GM19438 (cell line): ENCODE measurements around the gene FCRL2.

Source experiments
- ATAC-seq: cut with Tn5 transposase; IDR thresholded peaks from one replicate; pipeline ENCODE4 v1.9.1; 2021; ENCODE audit warnings: low read depth; ENCODE audit not compliant: unreplicated experiment

The FCRL2 gene

DNA sequence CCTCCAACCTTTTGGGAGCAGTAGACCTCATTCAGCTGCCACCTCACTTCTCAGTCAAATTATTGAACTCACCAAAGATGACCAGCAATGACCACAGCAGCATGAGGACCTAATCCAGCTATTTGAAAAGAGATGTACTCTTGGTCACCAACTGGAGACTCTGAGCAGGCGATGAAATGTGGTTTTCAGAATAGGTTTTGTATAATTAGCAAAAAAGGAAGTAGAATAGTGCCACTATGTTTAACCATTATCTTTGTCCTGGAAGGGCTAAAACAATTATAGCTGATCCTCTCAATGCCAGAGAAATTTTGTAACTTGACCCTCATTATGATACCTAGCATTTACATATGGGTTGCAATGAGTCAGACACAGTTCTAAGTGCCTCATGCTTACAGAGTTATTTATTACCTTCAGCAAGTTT is at the start of gene FCRL2:
Gene FCRL2 (minus strand): TSS at position 162 of the 421 bp plus-strand sequence. CDS start 59 bp downstream, at position 103.
- peak; percentile 51 for ATAC-seq

DNA sequence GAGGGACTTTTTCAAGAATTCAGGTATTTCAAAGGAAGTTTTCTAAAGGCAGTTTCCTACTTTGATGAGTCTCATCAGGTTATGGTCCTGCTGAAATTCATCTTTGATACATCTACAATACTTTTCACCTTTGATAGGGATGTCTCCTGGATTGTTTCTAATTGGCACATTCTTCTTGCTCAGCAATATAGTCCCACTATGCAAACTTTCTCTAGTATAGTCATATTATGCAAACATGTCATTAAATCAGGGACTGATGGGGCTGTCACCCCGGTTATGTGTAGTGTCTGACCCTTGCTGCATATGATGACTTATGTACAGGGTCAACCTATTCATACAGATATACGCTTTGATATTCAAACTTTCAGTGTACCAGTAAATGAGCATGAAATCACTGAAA is 43.4 kb upstream of the FCRL2 start:
- no peak for ATAC-seq

GRCh38 chr1:157819896-157820295 is 43.0 kb upstream of the FCRL2 start, which contains the start of gene FCRL1:
FCRL1 (minus strand) TSS chr1:157820120; CDS start chr1:157820037, 83 bp downstream.
- ATAC-seq = no peak

GRCh38 chr1:157819215-157819614 is 42.3 kb upstream of the FCRL2 start:
- no peak for ATAC-seq

DNA sequence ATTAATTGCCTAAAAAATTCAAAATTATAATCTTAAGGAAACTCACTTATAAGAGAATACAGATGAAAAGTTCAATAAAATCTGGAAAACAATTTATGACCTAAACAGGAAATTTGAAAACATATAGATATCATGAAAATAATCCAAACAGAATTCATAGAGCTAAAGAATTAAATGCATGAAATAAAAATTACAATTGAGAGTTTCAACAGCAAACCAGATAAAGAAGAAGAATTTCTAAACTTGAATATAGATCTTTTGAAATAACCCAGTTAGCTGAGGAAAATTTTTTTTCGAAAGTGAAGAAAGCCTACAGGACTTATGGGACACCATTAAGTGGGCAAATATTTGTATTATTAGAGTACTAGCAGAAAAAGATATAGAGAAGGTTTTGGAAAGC is 36.3 kb upstream of the FCRL2 start:
- ATAC-seq = no peak

GRCh38 chr1:157806431-157807149 is 29.7 kb upstream of the FCRL2 start:
- ATAC-seq = peak; percentile 87

GRCh38 chr1:157803851-157804250 is 26.9 kb upstream of the FCRL2 start:
- ATAC-seq = no peak

DNA sequence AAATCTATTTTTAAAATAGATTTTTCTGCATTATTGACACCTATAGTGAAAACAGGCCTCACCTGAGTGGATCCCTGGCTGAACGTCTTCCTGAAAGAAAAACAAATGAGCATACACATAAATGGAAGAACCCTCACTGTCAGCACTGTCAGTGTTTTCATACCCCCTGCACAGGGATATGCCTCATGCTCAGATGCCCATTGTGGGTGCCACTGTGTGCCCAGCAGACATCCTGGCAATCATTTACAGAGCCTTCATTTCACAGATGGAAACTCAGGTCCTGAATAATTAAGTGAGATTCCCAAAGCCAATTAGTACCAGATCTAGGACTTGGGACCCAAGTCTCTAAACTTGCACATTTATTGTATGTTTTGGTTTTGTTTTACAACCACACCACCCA is 23.1 kb upstream of the FCRL2 start:
- ATAC-seq = no peak

- no peak for ATAC-seq
Observed at GRCh38 chr1:157798211-157798610, 21.3 kb upstream of the FCRL2 start.

GRCh38 chr1:157785248-157785647 is 8.3 kb upstream of the FCRL2 start:
- ATAC-seq = no peak

GRCh38 chr1:157784801-157785200 is 7.9 kb upstream of the FCRL2 start:
- no peak for ATAC-seq

DNA sequence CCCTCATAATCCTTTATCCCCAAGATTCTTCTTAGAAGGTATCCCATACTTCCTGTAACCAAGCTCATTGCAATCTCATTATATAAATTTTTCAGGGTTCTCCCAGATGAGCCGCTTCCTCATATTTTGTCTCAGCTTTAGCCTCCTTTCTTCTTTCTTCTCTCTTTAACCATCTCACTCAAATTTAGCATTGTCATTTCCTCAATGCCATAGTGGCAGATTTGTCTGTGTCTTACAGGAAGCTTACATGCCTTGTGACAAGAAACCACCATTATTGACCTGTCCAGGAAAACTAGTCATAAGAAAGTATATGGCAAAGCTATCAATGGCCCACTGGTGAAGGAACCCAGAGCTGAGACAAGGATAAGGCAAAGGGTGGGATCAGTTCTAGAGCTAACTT is 6.0 kb upstream of the FCRL2 start:
- no peak for ATAC-seq

GRCh38 chr1:157781048-157781447 is 4.1 kb upstream of the FCRL2 start:
- peak; percentile 55 for ATAC-seq

DNA sequence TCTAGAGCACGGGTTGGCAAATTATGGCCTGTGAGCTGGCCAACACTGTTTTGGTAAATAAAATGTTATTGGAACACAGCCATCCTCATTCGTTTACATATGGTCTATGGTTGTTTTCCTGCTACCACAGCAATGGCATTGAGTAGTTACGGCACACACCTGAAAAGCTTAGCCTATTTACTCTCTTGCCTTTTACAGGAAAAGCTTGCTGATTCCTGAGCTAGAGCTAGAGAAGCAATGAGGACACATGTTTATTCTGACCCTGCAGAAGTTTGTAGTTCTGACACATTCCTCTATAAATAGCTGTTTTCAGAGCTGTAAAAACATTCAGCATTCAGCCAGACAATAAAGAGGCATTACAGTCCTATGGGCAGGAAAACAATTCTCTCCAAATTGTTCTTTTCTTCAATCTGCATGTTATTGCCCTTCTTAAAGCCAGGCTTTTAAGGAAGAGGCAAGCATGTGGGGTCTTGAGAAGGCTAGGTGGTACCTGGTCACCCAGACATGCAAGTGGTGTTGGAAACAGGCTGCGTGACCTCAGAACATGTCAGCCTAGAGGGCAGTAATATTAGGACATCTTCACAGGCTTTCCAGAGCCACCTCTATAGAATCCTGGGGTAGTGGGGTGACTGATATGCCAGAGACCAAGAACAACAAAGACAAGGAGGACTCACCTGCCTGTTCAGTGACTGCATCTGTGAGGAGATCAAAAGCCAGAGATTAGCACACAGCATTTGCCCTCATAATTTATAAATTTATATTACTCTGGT is 1.6 kb downstream of the FCRL2 start:
- ATAC-seq = no peak

DNA sequence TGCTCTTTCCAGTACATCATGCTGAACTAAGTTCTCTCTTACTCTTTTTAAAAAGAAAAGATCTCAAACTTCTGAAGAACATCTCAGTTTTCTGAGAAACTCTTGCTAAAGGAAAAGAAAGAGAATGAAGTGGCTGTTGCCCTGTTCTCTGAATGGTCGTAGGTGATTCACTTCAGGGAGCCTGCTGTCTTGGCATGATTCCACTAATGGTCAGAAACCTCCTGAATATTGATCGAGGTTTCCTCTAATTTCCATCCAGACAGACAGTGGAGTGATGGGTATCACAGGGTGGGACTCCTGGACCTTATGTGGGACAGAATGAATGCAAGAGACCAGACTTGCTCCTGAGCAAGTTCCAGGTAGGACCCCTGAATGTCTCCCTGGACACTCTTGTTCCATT is 2.5 kb downstream of the FCRL2 start:
- no peak for ATAC-seq

- no peak for ATAC-seq
Observed at GRCh38 chr1:157773493-157774350, 3.2 kb downstream of the FCRL2 start.

GRCh38 chr1:157771661-157772425 is 5.1 kb downstream of the FCRL2 start:
- no peak for ATAC-seq

GRCh38 chr1:157770442-157771043 is 6.4 kb downstream of the FCRL2 start:
- no peak for ATAC-seq

GRCh38 chr1:157766792-157767191 is 10.1 kb downstream of the FCRL2 start:
- ATAC-seq = no peak

DNA sequence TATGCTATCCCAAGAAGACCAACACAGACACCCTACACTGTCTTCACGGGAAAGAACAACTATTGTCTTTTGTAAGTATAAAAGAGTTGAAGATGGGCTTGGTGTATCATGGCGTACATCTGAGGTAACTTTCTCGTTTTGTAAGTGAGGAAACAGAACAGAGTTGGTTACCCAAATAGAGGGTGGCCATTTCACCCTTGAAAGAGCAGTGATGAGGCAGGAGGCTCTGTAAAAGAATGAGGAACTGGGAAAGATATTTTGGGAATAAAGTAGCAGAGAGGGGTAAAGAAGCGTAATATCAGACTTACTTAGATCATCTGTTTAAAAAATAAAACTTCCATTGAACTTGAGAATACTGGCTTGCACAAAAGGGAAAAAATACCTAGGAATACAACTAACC is 18.9 kb downstream of the FCRL2 start:
- ATAC-seq = no peak
